HAP-1 (cell line): Measurements from ENCODE around the gene THOC1.
A peak's percentile ranks its signal among the peaks of the same experiment; 100 is the strongest.
"Not testable (repeated sequence)": the region's sequence is repeated elsewhere in the genome, so short reads cannot be mapped to it uniquely, and the experiment has no call there.

Experiments used
- DNase-seq, 2 experiments: peaks; one replicate each; pipeline ENCODE4 v3.0.0-alpha.2; 2016 to 2020; ENCODE audit warnings: low spot score in 2 of 2
- H3K27me3 ChIP-seq: fragments of 250-450 bp; sonication (Bioruptor Pico); 2 replicates; pipeline ENCODE4 v1.5.1; 2020; ENCODE audit warnings: low read depth, mild to moderate bottlenecking, moderate library complexity
- H3K36me3 ChIP-seq: fragments of 250-450 bp; sonication (Bioruptor Pico); replicated peaks from 2 replicates; pipeline ENCODE4 v1.5.1; 2020; ENCODE audit warnings: mild to moderate bottlenecking
- H3K4me1 ChIP-seq: fragments of 250-450 bp; sonication (Bioruptor Pico); 2 replicates; pipeline ENCODE4 v1.5.1; 2020; ENCODE audit warnings: mild to moderate bottlenecking
- H3K4me3 ChIP-seq: fragments of 250-450 bp; sonication (Bioruptor Pico); 2 replicates; pipeline ENCODE4 v1.5.1; 2020; ENCODE audit warnings: mild to moderate bottlenecking, moderate library complexity
- H3K9me3 ChIP-seq: fragments of 250-450 bp; sonication (Bioruptor Pico); 2 replicates; pipeline ENCODE4 v1.5.1; 2020; ENCODE audit warnings: mild to moderate bottlenecking, moderate library complexity
- in situ Hi-C: fragments of 300-500 bp; cut with MboI; formaldehyde crosslinking; loops from 3 replicates; pipeline ENCODE4 v1.14.3; 2020; ENCODE audit warnings: low sequenced_read_pairs, inconsistent platforms, mixed read lengths

Gene THOC1

GRCh38 chr18:267688-268552, at the start of gene THOC1:
TSS of gene THOC1 (minus strand) at chr18:268047. CDS start at chr18:268019, 28 bp downstream.
- peak; percentile 86 to 92 for DNase-seq
- in situ Hi-C loops: no loop called here
- peaks cover 10% of the 10 kb centered on the region; the same call in 1 of the 2 replicates for H3K4me1 ChIP-seq
- H3K4me3 ChIP-seq: peak within 1 kb of the TSS; percentile 78
- H3K9me3 ChIP-seq: no peaks in the 10 kb centered on the region
- peaks cover 18% of the 10 kb centered on the region for H3K36me3 ChIP-seq
- H3K27me3 ChIP-seq: no peaks in the 10 kb centered on the region

- in situ Hi-C loops: no loop called here
- H3K9me3 ChIP-seq: no peaks in the 10 kb centered on the region
- no peaks in the 10 kb centered on the region for H3K4me1 ChIP-seq
- no peak for DNase-seq
- H3K36me3 ChIP-seq: no peaks in the 10 kb centered on the region
- no peak overlapping the region for H3K4me3 ChIP-seq
- no peaks in the 10 kb centered on the region for H3K27me3 ChIP-seq
Measured at GRCh38 chr18:317618-318017, 49.8 kb upstream of the THOC1 start.

GRCh38 chr18:316393-316792, 48.5 kb upstream of the THOC1 start:
- in situ Hi-C loops: no loop called here
- H3K36me3 ChIP-seq: no peaks in the 10 kb centered on the region

DNA sequence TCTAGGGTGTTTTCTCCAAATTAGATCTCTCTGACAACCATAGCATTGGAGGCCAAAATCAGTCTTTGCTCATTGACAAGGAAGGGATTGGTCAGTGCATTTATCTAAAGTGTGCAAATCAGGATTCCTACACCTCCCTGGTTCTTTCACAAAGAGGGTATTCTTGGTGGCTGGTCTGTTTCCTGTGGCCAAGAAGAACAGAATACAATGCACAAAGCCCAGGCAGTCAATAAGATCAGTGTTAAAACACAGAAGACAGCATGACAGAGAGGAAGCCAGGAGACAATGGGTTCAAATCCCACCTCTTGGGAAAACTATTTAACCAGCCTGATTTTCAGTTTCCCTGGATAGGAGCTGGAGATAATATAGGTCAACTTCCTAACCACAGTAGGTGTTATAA, 46.1 kb upstream of the THOC1 start:
- Histone ChIP-seq H3K4me1 (no peaks in the 10 kb centered on the region), H3K27me3 (0 out of 2 replicates have a peak, but pooled peaks cover 2% of the 10 kb centered on the region), H3K4me3 (no peak overlapping the region), H3K9me3 (no peaks in the 10 kb centered on the region), H3K36me3 (no peaks in the 10 kb centered on the region)
- in situ Hi-C loops: no loop called here
- no peak for DNase-seq

More at GRCh38 chr18:316393-316792, 48.5 kb upstream of the THOC1 start:
- no peak overlapping the region for H3K4me3 ChIP-seq
- H3K9me3 ChIP-seq: no peaks in the 10 kb centered on the region
- no peaks in the 10 kb centered on the region for H3K27me3 ChIP-seq
- no peak for DNase-seq
- no peaks in the 10 kb centered on the region for H3K4me1 ChIP-seq

- H3K9me3 ChIP-seq: no peaks in the 10 kb centered on the region
- 0 out of 2 replicates have a peak, but pooled peaks cover 2% of the 10 kb centered on the region for H3K27me3 ChIP-seq
- H3K4me3 ChIP-seq: no peak overlapping the region
- in situ Hi-C loops: no loop called here
- H3K4me1 ChIP-seq: no peaks in the 10 kb centered on the region
- H3K36me3 ChIP-seq: no peaks in the 10 kb centered on the region
- no peak for DNase-seq
Measured at GRCh38 chr18:312415-312814, 44.6 kb upstream of the THOC1 start.

GRCh38 chr18:310042-310441, 42.2 kb upstream of the THOC1 start:
- DNase-seq: no peak
- in situ Hi-C loops: no loop called here
- Histone ChIP-seq H3K4me1 (no peaks in the 10 kb centered on the region), H3K4me3 (no peak overlapping the region), H3K9me3 (no peaks in the 10 kb centered on the region), H3K36me3 (no peaks in the 10 kb centered on the region), H3K27me3 (0 out of 2 replicates have a peak, but pooled peaks cover 2% of the 10 kb centered on the region)

DNA sequence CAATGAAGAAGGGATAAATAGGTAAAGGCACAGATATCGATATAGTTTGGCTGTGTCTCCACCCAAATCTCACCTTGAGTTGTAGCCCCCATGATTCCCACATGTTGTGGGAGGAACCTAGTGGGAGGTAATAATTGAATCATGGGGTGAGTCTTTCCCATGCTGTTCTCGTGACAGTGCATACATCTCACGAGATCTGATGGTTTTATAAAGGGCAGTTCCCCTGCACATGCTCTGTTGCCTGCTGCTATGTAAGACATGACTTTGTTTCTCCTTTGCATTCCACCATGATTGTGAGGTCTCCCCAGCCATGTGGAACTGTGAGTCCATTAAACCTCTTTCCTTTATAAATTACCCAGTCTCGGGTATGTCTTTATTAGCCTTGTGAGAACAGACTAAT, 40.2 kb upstream of the THOC1 start:
- in situ Hi-C loops, H3K27me3 ChIP-seq, H3K9me3 ChIP-seq, H3K4me1 ChIP-seq, H3K4me3 ChIP-seq, H3K36me3 ChIP-seq, DNase-seq: not testable (repeated sequence)

- no peaks in the 10 kb centered on the region for H3K9me3 ChIP-seq
- no peaks in the 10 kb centered on the region for H3K36me3 ChIP-seq
- H3K4me3 ChIP-seq: no peak overlapping the region
- DNase-seq: no peak
- 0 out of 2 replicates have a peak, but pooled peaks cover 2% of the 10 kb centered on the region for H3K27me3 ChIP-seq
- in situ Hi-C loops: no loop called here
- no peaks in the 10 kb centered on the region for H3K4me1 ChIP-seq
Measured at GRCh38 chr18:306608-307255, 38.9 kb upstream of the THOC1 start.

DNA sequence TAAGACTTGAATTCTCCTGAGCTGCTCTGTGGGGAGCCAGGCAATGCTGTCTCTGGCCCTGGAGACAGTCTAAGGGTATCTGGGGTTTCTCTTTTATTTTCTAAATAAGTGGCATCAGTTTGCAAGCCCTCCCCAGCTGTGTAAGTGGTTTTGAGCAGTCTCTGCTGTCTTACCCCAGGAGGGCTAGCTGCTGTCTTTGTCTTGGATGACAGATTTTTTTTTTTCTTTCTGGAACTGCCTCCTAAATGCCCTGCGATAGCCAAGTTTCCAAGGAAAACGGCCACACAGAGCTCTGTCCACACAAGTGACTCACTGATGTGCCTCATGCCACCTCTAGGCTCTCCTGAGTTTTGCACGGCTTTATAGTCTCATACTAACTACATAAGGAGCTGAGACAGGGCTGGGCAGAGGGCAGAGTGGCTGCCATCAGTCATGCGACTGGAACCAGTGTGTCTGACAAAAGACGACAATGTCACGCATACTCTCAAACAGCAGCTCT, 37.2 kb upstream of the THOC1 start:
- no peak for DNase-seq
- in situ Hi-C loops: no loop called here

GRCh38 chr18:303607-304006, 35.8 kb upstream of the THOC1 start:
- no peak for DNase-seq
- no peaks in the 10 kb centered on the region for H3K36me3 ChIP-seq
- H3K27me3 ChIP-seq: no peaks in the 10 kb centered on the region
- no peak overlapping the region for H3K4me3 ChIP-seq
- H3K4me1 ChIP-seq: no peaks in the 10 kb centered on the region
- in situ Hi-C loops: no loop called here
- no peaks in the 10 kb centered on the region for H3K9me3 ChIP-seq

More for the DNA sequence above, 37.2 kb upstream of the THOC1 start:
- Histone ChIP-seq H3K36me3 (no peaks in the 10 kb centered on the region), H3K4me1 (no peaks in the 10 kb centered on the region), H3K9me3 (no peaks in the 10 kb centered on the region), H3K27me3 (0 out of 2 replicates have a peak, but pooled peaks cover 2% of the 10 kb centered on the region), H3K4me3 (no peak overlapping the region)

- Histone ChIP-seq H3K4me3 (no peak overlapping the region), H3K36me3 (no peaks in the 10 kb centered on the region), H3K27me3 (no peaks in the 10 kb centered on the region), H3K9me3 (no peaks in the 10 kb centered on the region), H3K4me1 (no peaks in the 10 kb centered on the region)
- DNase-seq: no peak
- in situ Hi-C loops: no loop called here
Measured at GRCh38 chr18:303011-303410, 35.2 kb upstream of the THOC1 start.

DNA sequence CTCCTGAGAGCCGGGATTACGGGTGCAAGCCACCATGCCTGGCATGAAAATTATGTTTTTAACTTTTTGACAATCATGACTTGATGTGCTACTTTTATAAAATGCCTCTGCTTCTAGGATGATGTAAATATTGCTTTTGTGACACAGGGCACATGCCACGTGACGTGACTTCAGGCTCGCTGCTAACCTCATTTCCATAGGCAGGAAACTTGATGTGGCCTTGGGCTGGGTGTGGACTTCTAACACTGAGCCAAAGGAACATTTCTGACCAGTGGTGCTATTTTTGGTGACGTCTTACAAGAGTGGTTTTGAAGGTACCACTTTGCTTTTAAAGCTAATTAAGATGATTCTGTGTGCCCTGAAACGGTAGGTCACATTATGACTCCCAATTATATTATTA, 34.2 kb upstream of the THOC1 start:
- no peaks in the 10 kb centered on the region for H3K27me3 ChIP-seq
- no peaks in the 10 kb centered on the region for H3K36me3 ChIP-seq
- H3K4me3 ChIP-seq: no peak overlapping the region
- DNase-seq: no peak
- no peaks in the 10 kb centered on the region for H3K9me3 ChIP-seq
- no peaks in the 10 kb centered on the region for H3K4me1 ChIP-seq
- in situ Hi-C loops: no loop called here

- no peaks in the 10 kb centered on the region for H3K27me3 ChIP-seq
- no peak for DNase-seq
- in situ Hi-C loops: no loop called here
Measured at GRCh38 chr18:297936-298335, 30.1 kb upstream of the THOC1 start.

More at GRCh38 chr18:297936-298335, 30.1 kb upstream of the THOC1 start:
- no peaks in the 10 kb centered on the region for H3K9me3 ChIP-seq
- no peak overlapping the region for H3K4me3 ChIP-seq
- H3K4me1 ChIP-seq: no peaks in the 10 kb centered on the region
- no peaks in the 10 kb centered on the region for H3K36me3 ChIP-seq
